Skeletal muscle tissue (tissue), 4 donors: ENCODE results near the gene SGIP1. TPM values are rescaled to one million over a fixed set of nuclear protein-coding genes. Genes with fewer than 3 reads are reported as not detected.
A peak's percentile ranks its signal among the peaks of the same experiment; 100 is the strongest.
"Not testable (repeated sequence)": the region's sequence is repeated elsewhere in the genome, so short reads cannot be mapped to it uniquely, and the experiment has no call there.

Source experiments
- H3K27ac ChIP-seq: one replicate; pipeline ENCODE4 v1.7.0; 2013; ENCODE audit warnings: mild to moderate bottlenecking, low read depth, low read length, inconsistent platforms
- H3K27me3 ChIP-seq, 3 donors: one replicate each; pipeline ENCODE4 v1.7.0; 2013; ENCODE audit warnings: low read length in 3 of 3; ENCODE audit not compliant: control insufficient read depth in 3 of 3, insufficient read depth in 3 of 3
- H3K36me3 ChIP-seq, 3 donors: one replicate each; pipeline ENCODE4 v1.7.0; 2013; ENCODE audit warnings: low read length in 3 of 3; ENCODE audit not compliant: control insufficient read depth in 3 of 3, insufficient read depth in 3 of 3
- H3K4me1 ChIP-seq, 3 donors: one replicate each; pipeline ENCODE4 v1.7.0; 2013; ENCODE audit warnings: low read length in 3 of 3, mild to moderate bottlenecking in 3 of 3; ENCODE audit not compliant: control insufficient read depth in 3 of 3, insufficient read depth in 3 of 3
- H3K4me3 ChIP-seq, 3 donors: one replicate each; pipeline ENCODE4 v1.7.0; 2013; ENCODE audit warnings: low read length in 3 of 3
- H3K9ac ChIP-seq, 3 donors: one replicate each; pipeline ENCODE4 v1.7.0; 2013; ENCODE audit warnings: low read length in 3 of 3, mild to moderate bottlenecking in 3 of 3, moderate library complexity in 2 of 3, low read depth in 1 of 3
- H3K9me3 ChIP-seq, 3 donors: one replicate each; pipeline ENCODE4 v1.7.0; 2013; ENCODE audit warnings: low read length in 3 of 3; ENCODE audit not compliant: control insufficient read depth in 3 of 3
- total RNA-seq: library from RNA; depleted of rRNA; stranded (reverse); fragments of >200 nt; gene quantifications from one replicate; pipeline ENCODE4 v1.2.3, GENCODE V29; 2014
- donor health status: Osteomylitis.

Gene SGIP1
- total RNA-seq, 1 donor from 2014 or later: 0.52 TPM

- H3K27me3 ChIP-seq: no peaks in the 10 kb centered on the region
- no peaks in the 10 kb centered on the region for H3K9me3 ChIP-seq
- no peak overlapping the region for H3K4me3 ChIP-seq
- no peak overlapping the region for H3K27ac ChIP-seq
- H3K36me3 ChIP-seq: no peaks in the 10 kb centered on the region
- H3K4me1 ChIP-seq: no peaks in the 10 kb centered on the region
- no peak overlapping the region for H3K9ac ChIP-seq
Measured at GRCh38 chr1:66699213-66699612, 165.3 kb downstream of the SGIP1 start.

GRCh38 chr1:66704177-66704875, 170.4 kb downstream of the SGIP1 start:
- Histone ChIP-seq H3K27me3 (no peaks in the 10 kb centered on the region), H3K36me3 (no peaks in the 10 kb centered on the region), H3K27ac (peak overlapping the region; percentile 40), H3K9me3 (no peaks in the 10 kb centered on the region), H3K4me3 (no peak overlapping the region), H3K9ac (no peak overlapping the region), H3K4me1 (no peaks in the 10 kb centered on the region)

GRCh38 chr1:66705110-66705509, 171.2 kb downstream of the SGIP1 start:
- H3K4me1 ChIP-seq: no peaks in the 10 kb centered on the region
- H3K9ac ChIP-seq: no peak overlapping the region
- peak overlapping the region; percentile 40 for H3K27ac ChIP-seq
- no peaks in the 10 kb centered on the region for H3K9me3 ChIP-seq
- no peaks in the 10 kb centered on the region for H3K27me3 ChIP-seq
- H3K36me3 ChIP-seq: no peaks in the 10 kb centered on the region
- H3K4me3 ChIP-seq: no peak overlapping the region

DNA sequence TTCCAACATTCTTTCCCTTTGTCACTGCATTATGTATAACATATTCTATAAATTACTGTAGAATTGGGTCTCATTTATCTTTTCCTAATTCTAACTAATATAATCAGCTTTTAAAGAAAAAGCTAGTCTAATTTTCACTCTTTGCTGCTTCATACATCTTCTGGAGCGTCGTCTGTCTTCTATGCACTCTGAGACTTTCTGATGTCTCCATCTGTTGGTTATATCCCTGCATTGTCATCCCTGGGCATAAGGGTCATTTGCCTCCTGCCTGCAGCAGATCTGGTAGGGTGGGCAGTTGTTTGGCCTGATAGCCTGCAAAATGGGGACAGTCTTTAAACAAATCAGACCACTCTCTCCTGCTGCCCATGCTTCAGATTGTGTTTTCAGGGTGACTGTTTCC, 177.5 kb downstream of the SGIP1 start:
- H3K4me3 ChIP-seq: no peak overlapping the region
- no peak overlapping the region for H3K9ac ChIP-seq
- H3K27ac ChIP-seq: no peak overlapping the region
- no peaks in the 10 kb centered on the region for H3K27me3 ChIP-seq
- no peaks in the 10 kb centered on the region for H3K9me3 ChIP-seq
- H3K4me1 ChIP-seq: no peaks in the 10 kb centered on the region
- no peaks in the 10 kb centered on the region for H3K36me3 ChIP-seq

DNA sequence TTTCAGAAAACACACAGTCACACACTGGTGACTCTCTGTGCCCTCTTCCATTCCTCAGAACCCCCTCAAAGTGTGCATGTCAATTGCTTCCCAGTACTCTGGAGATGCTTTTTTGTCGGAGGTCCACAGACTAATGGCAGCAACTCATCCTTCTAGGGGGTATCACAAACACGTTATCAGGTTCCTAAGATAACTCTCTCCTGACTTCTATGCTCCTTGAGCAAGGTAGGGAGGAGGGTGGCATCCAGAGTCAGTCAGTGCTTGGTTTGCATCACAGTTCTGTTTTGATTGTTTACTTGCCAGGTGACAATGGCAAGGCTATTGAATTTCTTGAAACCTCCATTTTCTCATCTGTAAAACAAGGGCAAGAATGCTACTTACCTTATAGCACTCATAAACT, 178.9 kb downstream of the SGIP1 start:
- H3K27me3 ChIP-seq: no peaks in the 10 kb centered on the region
- H3K9ac ChIP-seq: no peak overlapping the region
- no peak overlapping the region for H3K4me3 ChIP-seq
- H3K4me1 ChIP-seq: no peaks in the 10 kb centered on the region
- no peaks in the 10 kb centered on the region for H3K36me3 ChIP-seq
- H3K9me3 ChIP-seq: no peaks in the 10 kb centered on the region
- no peak overlapping the region for H3K27ac ChIP-seq

GRCh38 chr1:66723985-66724384, 190.0 kb downstream of the SGIP1 start:
- H3K9ac ChIP-seq: no peak overlapping the region
- H3K27ac ChIP-seq: no peak overlapping the region
- no peaks in the 10 kb centered on the region for H3K36me3 ChIP-seq
- H3K4me1 ChIP-seq: peaks cover 3 to 4% (median 3%) of the 10 kb centered on the region in 3 donors
- H3K4me3 ChIP-seq: no peak overlapping the region
- no peaks in the 10 kb centered on the region for H3K9me3 ChIP-seq
- H3K27me3 ChIP-seq: no peaks in the 10 kb centered on the region

DNA sequence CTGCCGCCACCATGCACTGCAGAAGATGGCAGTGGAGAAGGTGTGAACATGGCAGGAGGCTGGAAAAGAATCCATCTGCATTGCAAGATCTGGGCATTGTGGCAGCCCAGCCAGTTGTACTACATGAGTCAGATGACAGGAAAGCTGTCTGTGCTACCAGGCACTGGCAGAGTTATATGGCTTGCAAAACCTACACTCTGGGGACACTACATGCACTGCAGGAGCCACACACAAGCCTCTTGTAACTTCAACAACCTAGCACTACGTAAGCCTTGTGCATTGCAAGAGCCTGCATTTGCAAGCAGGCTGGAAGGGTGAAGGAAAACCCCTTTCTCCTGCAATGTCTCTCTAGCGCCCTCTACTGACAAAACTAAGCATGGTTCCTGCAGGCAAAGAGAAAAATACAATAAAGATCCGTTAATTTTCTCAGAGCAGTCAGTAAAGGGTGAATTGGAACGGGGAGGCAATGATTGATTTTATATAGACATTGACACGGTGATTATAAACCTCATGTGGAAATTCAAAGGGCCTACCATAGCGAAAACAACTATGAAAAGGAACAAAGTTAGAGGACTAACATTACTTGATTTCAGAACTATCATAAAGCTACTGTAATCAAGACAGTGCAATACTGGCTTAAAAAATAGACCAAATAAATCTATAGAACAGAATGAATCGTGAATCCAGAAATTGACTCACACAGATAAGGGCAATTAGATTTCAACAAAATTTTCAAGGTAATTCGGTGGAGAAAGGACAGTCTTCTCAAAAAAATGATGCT, 192.1 kb downstream of the SGIP1 start:
- H3K9me3 ChIP-seq: no peaks in the 10 kb centered on the region
- H3K4me3 ChIP-seq: no peak overlapping the region
- no peaks in the 10 kb centered on the region for H3K36me3 ChIP-seq
- H3K27me3 ChIP-seq: no peaks in the 10 kb centered on the region
- H3K27ac ChIP-seq: no peak overlapping the region
- no peak overlapping the region for H3K9ac ChIP-seq
- H3K4me1 ChIP-seq: peaks cover 3 to 4% (median 3%) of the 10 kb centered on the region in 3 donors

DNA sequence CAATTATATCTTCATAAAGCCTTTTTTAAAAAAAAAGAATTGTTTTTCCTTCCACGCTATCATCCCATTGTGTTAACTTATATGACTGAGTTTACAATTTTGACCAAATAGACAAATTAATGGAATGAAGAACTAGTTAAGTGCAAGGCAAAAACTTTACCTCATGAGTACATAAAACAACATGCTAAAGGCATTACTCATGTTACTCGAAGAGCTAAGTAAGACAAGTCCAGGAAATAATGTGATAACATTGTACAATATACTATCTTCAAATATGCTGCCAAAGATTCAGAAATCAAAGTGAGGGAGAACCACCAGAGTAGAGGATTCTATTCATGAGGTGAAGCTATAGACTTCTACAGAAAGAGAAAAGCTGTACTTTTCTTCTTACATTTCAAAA, 194.1 kb downstream of the SGIP1 start:
- Histone ChIP-seq H3K9ac (no peak overlapping the region), H3K4me1 (peaks cover 3 to 4% (median 3%) of the 10 kb centered on the region in 3 donors)

DNA sequence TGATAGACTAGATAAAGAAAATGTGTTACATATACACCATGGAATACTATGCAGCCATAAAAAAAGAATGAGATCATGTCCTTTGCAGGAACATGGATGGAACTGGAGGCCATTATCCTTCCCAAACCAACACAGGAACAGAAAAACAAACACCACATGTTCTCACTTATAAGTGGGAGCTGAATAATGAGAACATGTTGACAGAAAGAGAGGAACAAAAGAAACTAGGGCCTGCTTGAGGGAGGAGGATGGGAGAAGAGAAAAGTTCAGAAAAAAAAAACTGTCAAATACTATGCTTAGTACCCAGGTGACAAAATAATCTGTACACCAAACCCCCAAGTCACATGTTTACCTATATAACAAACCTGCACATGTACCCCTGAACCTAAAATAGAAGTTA, 194.8 kb downstream of the SGIP1 start:
- H3K4me3 ChIP-seq, H3K27ac ChIP-seq, H3K9ac ChIP-seq: not testable (repeated sequence)

More for the DNA sequence above, 194.1 kb downstream of the SGIP1 start:
- Histone ChIP-seq H3K27me3 (no peaks in the 10 kb centered on the region), H3K27ac (no peak overlapping the region), H3K9me3 (no peaks in the 10 kb centered on the region), H3K4me3 (no peak overlapping the region), H3K36me3 (no peaks in the 10 kb centered on the region)

GRCh38 chr1:66729119-66729518, 195.2 kb downstream of the SGIP1 start:
- H3K4me1 ChIP-seq: peaks cover 3 to 4% (median 3%) of the 10 kb centered on the region in 3 donors
- H3K27ac ChIP-seq: no peak overlapping the region
- H3K4me3 ChIP-seq: no peak overlapping the region
- no peaks in the 10 kb centered on the region for H3K9me3 ChIP-seq
- no peak overlapping the region for H3K9ac ChIP-seq
- H3K36me3 ChIP-seq: no peaks in the 10 kb centered on the region
- no peaks in the 10 kb centered on the region for H3K27me3 ChIP-seq

More for the DNA sequence above, 194.8 kb downstream of the SGIP1 start:
- H3K4me1 ChIP-seq, H3K9me3 ChIP-seq, H3K36me3 ChIP-seq, H3K27me3 ChIP-seq: not testable (repeated sequence)
